COLO668 (cell line): Measurements from ENCODE around the gene OR5K4.
"Not testable (repeated sequence)": the region's sequence is repeated elsewhere in the genome, so short reads cannot be mapped to it uniquely, and the experiment has no call there.

Experiments
- DNase-seq: peaks from one replicate; lab custom pipeline; 2025; ENCODE audit not compliant: unreplicated experiment; lab: John Stamatoyannopoulos, UW

OR5K4 gene

GRCh38 chr3:98371186-98371585 lies 17.5 kb downstream of the OR5K4 start:
- no peak for DNase-seq

DNA sequence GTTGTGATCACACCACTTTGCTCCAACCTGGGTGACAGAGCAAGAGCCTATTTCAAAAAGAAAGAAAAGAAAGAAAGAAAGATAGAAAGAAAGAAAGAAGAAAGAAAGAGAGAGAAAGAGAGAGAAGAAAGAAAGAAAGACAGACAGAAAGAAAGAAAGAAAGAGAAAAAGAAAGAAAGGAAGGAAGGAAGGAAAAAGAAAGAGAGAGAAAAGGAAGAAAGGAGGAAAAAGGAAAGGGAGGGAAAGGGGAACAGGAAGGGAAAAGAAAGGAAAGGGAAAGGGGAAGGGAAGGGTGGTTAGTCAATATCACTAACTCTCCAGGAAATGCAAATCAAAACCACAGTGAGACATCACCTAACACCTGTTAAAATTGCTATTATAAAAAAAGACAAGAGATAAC lies 18.2 kb downstream of the OR5K4 start:
- DNase-seq = no peak

DNA sequence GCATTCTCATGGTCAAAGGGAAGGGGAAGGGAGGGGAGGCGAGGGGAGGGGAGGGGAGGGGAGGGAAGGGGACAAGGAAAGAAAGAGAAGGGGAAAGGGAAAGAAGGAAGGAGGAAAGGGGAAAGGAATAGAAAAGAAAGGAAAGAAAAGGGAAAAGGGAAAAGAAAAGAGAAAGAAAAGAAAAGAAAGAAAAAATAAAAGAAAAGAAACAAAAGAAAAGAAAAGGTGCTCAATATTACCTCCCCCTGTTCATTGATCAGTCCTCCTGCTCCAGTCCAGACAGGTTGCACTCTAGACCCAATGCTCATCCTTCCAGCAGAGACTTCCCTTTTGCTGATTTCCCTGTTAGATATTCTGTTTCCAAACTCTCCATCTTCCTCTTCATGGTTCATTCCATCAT lies 18.8 kb downstream of the OR5K4 start:
- no peak for DNase-seq

DNA sequence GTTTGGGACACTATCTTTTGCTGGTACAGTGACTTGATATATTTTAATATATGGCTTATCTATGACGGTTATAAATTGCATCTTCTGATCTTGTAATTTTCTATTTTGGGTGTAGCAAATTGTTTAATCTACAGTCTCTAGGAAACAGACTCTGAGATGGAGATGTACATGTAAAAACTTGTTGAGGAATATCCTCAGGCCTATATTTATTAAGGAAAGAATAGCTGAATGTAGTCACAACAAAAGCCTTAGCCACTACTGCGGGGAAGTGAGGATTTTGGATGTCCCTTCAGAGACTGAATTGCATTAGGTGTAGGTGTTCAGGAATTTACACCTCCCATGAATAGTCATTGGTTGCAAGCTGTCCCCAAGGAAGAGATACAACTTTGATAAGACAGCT lies 23.0 kb downstream of the OR5K4 start:
- no peak for DNase-seq

- DNase-seq = no peak
Measured at GRCh38 chr3:98388147-98388546, 34.5 kb downstream of the OR5K4 start.

DNA sequence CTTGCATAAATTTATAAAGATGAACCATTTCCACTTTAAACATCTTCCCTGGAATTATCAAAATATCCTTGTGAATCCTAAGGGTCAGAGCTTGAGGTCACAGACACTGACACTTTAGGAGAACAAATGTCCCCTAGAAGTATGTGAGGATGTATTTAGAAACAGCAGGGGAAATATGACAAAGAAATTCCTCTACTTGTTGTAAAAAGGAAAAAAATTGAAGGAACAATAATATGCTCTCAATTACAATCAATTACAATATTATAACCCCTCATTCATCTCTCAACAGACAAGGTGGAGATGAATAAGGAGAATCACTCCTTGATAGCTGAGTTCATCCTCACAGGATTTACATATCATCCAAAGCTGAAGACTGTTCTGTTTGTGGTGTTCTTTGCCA lies 36.7 kb downstream of the OR5K4 start, which contains the start of gene OR5K3:
Gene OR5K3 (plus strand): TSS at position 301 of the 400 bp plus-strand sequence. CDS start 0 bp downstream, at position 301.
- DNase-seq = no peak

DNA sequence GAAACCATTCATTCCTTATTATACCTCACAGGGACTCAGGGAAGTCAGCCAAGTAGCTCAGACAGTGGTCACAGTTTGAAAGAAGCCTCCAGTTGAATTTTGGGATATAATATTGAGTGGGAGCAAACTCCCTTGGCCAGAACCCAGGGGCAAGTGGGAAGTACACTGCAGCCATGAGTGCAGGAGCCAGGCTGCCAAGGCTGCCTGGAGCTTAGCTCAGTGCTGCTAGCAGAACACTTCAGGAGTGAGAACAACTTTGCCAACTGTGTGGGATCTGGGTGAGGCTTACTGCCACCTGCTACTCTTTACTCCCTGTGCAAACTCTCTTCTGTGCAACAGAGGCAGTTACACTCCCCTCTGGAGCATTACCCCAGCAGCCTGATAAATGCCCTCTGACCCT lies 41.4 kb downstream of the OR5K4 start:
- no peak for DNase-seq

DNA sequence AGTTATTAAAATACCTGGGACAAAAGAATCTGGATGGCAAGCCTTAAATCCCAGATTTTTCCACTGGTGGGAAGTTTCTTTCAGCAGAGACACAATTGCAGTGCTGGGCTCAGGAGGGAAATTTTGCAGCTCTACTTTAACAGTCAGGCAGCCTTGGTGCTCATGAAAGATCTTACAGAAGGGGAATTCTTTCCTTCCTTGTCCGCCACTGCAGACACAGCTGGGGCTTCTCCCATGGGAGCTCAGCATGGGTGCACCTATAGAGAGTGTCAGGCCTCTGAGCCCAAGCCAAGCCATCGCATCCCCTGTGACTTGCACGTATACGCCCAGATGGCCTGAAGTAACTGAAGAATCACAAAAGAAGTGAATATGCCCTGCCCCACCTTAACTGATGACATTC lies 42.8 kb downstream of the OR5K4 start:
- DNase-seq = not testable (repeated sequence)

- DNase-seq = no peak
Measured at GRCh38 chr3:98398513-98398912, 44.9 kb downstream of the OR5K4 start.

DNA sequence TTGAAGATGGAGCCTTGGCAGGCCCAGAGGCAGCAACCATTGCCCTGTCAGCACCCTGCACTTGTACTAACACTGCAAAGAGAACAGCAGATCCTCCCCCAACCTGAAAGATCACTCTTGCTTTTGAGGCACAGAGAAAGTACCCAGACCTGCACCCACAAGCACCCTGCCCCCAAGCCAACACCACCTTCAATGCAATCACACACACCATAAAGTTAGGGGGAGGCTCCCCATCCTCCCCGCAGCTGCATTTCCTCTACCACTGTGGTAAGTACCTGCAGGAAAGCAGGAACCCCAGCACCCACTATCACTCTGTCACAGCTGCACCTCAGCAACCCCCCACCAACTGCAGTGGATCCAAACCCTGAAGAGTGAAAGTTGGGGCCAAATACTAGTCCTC lies 48.9 kb downstream of the OR5K4 start:
- DNase-seq = no peak

DNA sequence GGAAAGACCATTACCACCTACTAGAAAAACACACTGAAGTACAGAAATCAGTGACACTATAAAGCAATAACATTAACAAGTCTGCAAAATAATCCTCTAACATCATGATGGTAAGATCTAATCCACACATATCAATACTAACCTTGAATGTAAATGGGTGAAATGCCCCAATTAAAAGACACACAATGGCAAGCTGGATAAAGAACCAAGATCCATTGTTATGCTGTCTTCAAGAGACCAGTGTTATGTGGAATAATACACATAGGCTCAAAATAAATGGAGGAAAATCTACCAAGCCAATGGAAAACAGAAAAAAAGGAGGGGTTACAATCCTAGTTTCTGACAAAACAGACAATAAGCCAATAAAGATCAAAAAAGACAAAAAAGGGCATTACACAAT lies 50.4 kb downstream of the OR5K4 start:
- DNase-seq = no peak
